B cell (primary cell): Measurements from ENCODE around the gene PTPN4. TPM values are rescaled to one million over a fixed set of nuclear protein-coding genes. Genes with fewer than 3 reads are reported as not detected.

Experiments used
- ATAC-seq: fragments of 200-7000 bp; cut with Tn5 transposase; one replicate; pipeline ENCODE4 v1.10.0; 2021; ENCODE audit warnings: low read depth, mild to moderate bottlenecking, moderate number of reproducible peaks, moderate library complexity
- CTCF ChIA-PET: fragments of 350-600 bp; sonication (Branson Sonifier 250); formaldehyde crosslinking; loops from one replicate; lab custom pipeline; 2021; ENCODE audit warnings: antibody characterized with exemption, inconsistent platforms; lab: Charles Lee
- POLR2A ChIA-PET: fragments of 350-600 bp; sonication (Branson Sonifier 250); formaldehyde crosslinking; loops from one replicate; lab custom pipeline; 2021; ENCODE audit warnings: antibody characterized with exemption; lab: Charles Lee
- DNase-seq: peaks from one replicate; pipeline ENCODE4 v3.0.0; 2013
- H2AFZ ChIP-seq: 2 replicates; pipeline ENCODE4 v1.6.1; 2012; ENCODE audit warnings: mild to moderate bottlenecking, low read depth, low read length; ENCODE audit not compliant: insufficient read depth, poor library complexity, severe bottlenecking
- H3K27ac ChIP-seq, 2 donors: 1 replicate in 1 of 2; 2 replicates in 1 of 2; pipeline ENCODE4 v1.5.1; 2012 to 2013; ENCODE audit warnings: low read length in 2 of 2, mild to moderate bottlenecking in 2 of 2, moderate library complexity in 1 of 2
- H3K27me3 ChIP-seq, 4 experiments: fragments of 200-600 bp in 1 of 4; sonication (generic) in 1 of 4; replicated peaks in 1 of 4; 1 replicate in 2 of 4; 2 replicates in 2 of 4; pipeline versions ENCODE4 v1.6.1 to v1.7.0; 2013 to 2016; ENCODE audit warnings: low read length in 3 of 4, mild to moderate bottlenecking in 2 of 4, mixed read lengths in 1 of 4, moderate library complexity in 1 of 4; ENCODE audit not compliant: insufficient read depth in 4 of 4, control insufficient read depth in 3 of 4; ENCODE audit errors: control extremely low read depth in 1 of 4
- H3K36me3 ChIP-seq, 2 experiments: replicated peaks in 1 of 2; 1 replicate in 1 of 2; 2 replicates in 1 of 2; pipeline versions ENCODE4 v1.6.1 to v1.7.1; 2013; ENCODE audit warnings: low read length in 1 of 2; ENCODE audit not compliant: insufficient read depth in 2 of 2, control insufficient read depth in 1 of 2; ENCODE audit errors: control extremely low read depth in 1 of 2, extremely low read depth in 1 of 2
- H3K4me1 ChIP-seq, 2 donors: fragments of 200-600 bp in 1 of 2; sonication (generic) in 1 of 2; 1 replicate in 1 of 2; 2 replicates in 1 of 2; pipeline versions ENCODE4 v1.5.1 to v1.6.1; 2013 to 2017; ENCODE audit warnings: low read length in 2 of 2; ENCODE audit not compliant: control insufficient read depth in 2 of 2, insufficient read depth in 2 of 2
- H3K4me2 ChIP-seq: replicated peaks from 2 replicates; pipeline ENCODE3; 2012; ENCODE audit warnings: mild to moderate bottlenecking, low read depth, low read length; ENCODE audit not compliant: poor library complexity, severe bottlenecking
- H3K4me3 ChIP-seq, 5 experiments: fragments of 200-600 bp in 1 of 5; sonication (generic) in 1 of 5; 1 replicate in 3 of 5; 2 replicates in 2 of 5; pipeline versions ENCODE4 v1.5.1 to v1.7.0; 2011 to 2016; ENCODE audit warnings: low read length in 4 of 5, mild to moderate bottlenecking in 4 of 5, low read depth in 2 of 5, control low read depth in 1 of 5, moderate library complexity in 1 of 5; ENCODE audit not compliant: insufficient read depth in 1 of 5; ENCODE audit errors: control extremely low read depth in 1 of 5, extremely low read depth in 1 of 5
- H3K79me2 ChIP-seq: fragments of 200-600 bp; sonication (generic); one replicate; pipeline ENCODE4 v1.6.0; 2016; ENCODE audit warnings: low read length; ENCODE audit not compliant: control insufficient read depth, insufficient read depth
- H3K9ac ChIP-seq: fragments of 200-600 bp; sonication (generic); 2 replicates; pipeline ENCODE4 v1.6.1; 2017; ENCODE audit warnings: mild to moderate bottlenecking, low read length, moderate library complexity
- H3K9me3 ChIP-seq, 3 donors: one replicate each; pipeline versions ENCODE4 v1.6.1 to v1.7.1; 2013; ENCODE audit warnings: low read length in 2 of 3; ENCODE audit not compliant: control insufficient read depth in 2 of 3, insufficient read depth in 1 of 3; ENCODE audit errors: control extremely low read depth in 1 of 3
- H4K20me1 ChIP-seq: 2 replicates; pipeline ENCODE4 v1.6.0; 2012; ENCODE audit warnings: mild to moderate bottlenecking, low read length; ENCODE audit not compliant: insufficient read depth, control insufficient read depth, poor library complexity, severe bottlenecking
- H3K27ac Mint-ChIP-seq: one replicate; pipeline ENCODE4 v1.8.0; 2021; ENCODE audit warnings: mixed read lengths
- H3K27me3 Mint-ChIP-seq: one replicate; pipeline ENCODE4 v1.8.0; 2021; ENCODE audit warnings: mixed read lengths
- H3K4me1 Mint-ChIP-seq: one replicate; pipeline ENCODE4 v1.8.0; 2021; ENCODE audit warnings: mixed read lengths
- H3K4me3 Mint-ChIP-seq: one replicate; pipeline ENCODE4 v1.8.0; 2021; ENCODE audit warnings: mixed read lengths
- H3K9me3 Mint-ChIP-seq: one replicate; pipeline ENCODE4 v1.8.0; 2022; ENCODE audit warnings: mixed read lengths; ENCODE audit not compliant: insufficient read depth
- EZH2 ChIP-seq: IDR thresholded peaks from 2 replicates; pipeline ENCODE4 v1.6.1; 2012; ENCODE audit warnings: borderline replicate concordance, low read depth, mild to moderate bottlenecking, moderate library complexity, low read length; ENCODE audit not compliant: insufficient read depth, poor library complexity, severe bottlenecking
- WGBS: methylation state at CpG from one replicate; pipeline ENCODE4 v1.1.5; 2013; ENCODE audit warnings: missing lambda C conversion rate; ENCODE audit not compliant: insufficient coverage; 5-methylcytosine and 5-hydroxymethylcytosine counted together
- intact Hi-C: fragments of 100-400 bp; cut with micrococcal nuclease; formaldehyde crosslinking; loops from one replicate; pipeline ENCODE4 v1.10.0; 2022
- polyA plus RNA-seq: library from polyadenylated mRNA; depleted of rRNA; stranded (reverse); fragments of >200 nt; gene quantifications from 2 replicates; pipeline ENCODE4 v1.2.3, GENCODE V29; 2012
- total RNA-seq, 2 donors: library from RNA; stranded (reverse); fragments of 120-200 nt in 1 of 2; gene quantifications; 1 replicate in 1 of 2; 2 replicates in 1 of 2; pipeline versions ENCODE4 v1.2.3 to v1.2.4, GENCODE V29; 2013 to 2022
- TF ChIP-seq, protein P1 (sequence below): fragments of 200-600 bp; IDR thresholded peaks from one replicate; pipeline ENCODE4 v1.8.0; 2022; ENCODE audit warnings: antibody characterized with exemption, mild to moderate bottlenecking

The PTPN4 gene
- total and polyA plus RNA-seq, 2 donors (not counting 1 experiment from before 2014, with no cell fraction given), result 12.6 to 54.8 TPM

- Histone ChIP-seq H3K27ac (no peak overlapping the region), H3K9me3 (no peaks in the 10 kb centered on the region), H3K27me3 (no peaks in the 10 kb centered on the region), H3K4me2 (no peak overlapping the region), H3K36me3 (peaks cover 6 to 8% of the 10 kb centered on the region in 2 experiments), H4K20me1 (no peaks in the 10 kb centered on the region), H3K9ac (no peak overlapping the region), H3K4me3 (no peak overlapping the region), H3K4me1 (no peaks in the 10 kb centered on the region), H2AFZ (no peak overlapping the region), H3K79me2 (no peaks in the 10 kb centered on the region)
- H3K27me3 Mint-ChIP-seq, result no peaks in the 10 kb centered on the region
- intact Hi-C loops, result no loop called here
- H3K4me1 Mint-ChIP-seq, result peaks cover 7% of the 10 kb centered on the region
- H3K9me3 Mint-ChIP-seq, result no peaks in the 10 kb centered on the region
- CTCF ChIA-PET, result interaction anchor here (1.2 kb wide), 1 partner anchor 233 kb away, joined by 3 read pairs; no protein-coding TSS in a partner anchor
- TF ChIP-seq EZH2, result no peak
- TF ChIP-seq, protein P1, sequence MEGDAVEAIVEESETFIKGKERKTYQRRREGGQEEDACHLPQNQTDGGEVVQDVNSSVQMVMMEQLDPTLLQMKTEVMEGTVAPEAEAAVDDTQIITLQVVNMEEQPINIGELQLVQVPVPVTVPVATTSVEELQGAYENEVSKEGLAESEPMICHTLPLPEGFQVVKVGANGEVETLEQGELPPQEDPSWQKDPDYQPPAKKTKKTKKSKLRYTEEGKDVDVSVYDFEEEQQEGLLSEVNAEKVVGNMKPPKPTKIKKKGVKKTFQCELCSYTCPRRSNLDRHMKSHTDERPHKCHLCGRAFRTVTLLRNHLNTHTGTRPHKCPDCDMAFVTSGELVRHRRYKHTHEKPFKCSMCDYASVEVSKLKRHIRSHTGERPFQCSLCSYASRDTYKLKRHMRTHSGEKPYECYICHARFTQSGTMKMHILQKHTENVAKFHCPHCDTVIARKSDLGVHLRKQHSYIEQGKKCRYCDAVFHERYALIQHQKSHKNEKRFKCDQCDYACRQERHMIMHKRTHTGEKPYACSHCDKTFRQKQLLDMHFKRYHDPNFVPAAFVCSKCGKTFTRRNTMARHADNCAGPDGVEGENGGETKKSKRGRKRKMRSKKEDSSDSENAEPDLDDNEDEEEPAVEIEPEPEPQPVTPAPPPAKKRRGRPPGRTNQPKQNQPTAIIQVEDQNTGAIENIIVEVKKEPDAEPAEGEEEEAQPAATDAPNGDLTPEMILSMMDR, result no peak
- ATAC-seq (no peak), DNase-seq (no peak)
- H3K27ac Mint-ChIP-seq, result no peak overlapping the region
- POLR2A ChIA-PET, result no interaction called here
- no peak overlapping the region for H3K4me3 Mint-ChIP-seq
These were observed 183.3 kb downstream of the PTPN4 start for GRCh38 chr2:119943058-119943457.

GRCh38 chr2:119947535-119947934 lies 187.8 kb downstream of the PTPN4 start:
- CTCF ChIA-PET, result no interaction called here
- Histone ChIP-seq H2AFZ (no peak overlapping the region), H3K4me3 (no peak overlapping the region), H3K9ac (no peak overlapping the region), H3K27ac (no peak overlapping the region), H3K9me3 (no peaks in the 10 kb centered on the region), H3K4me2 (no peak overlapping the region), H3K79me2 (no peaks in the 10 kb centered on the region), H3K36me3 (peaks cover 10 to 11% of the 10 kb centered on the region in 2 experiments), H3K27me3 (no peaks in the 10 kb centered on the region), H3K4me1 (no peaks in the 10 kb centered on the region), H4K20me1 (no peaks in the 10 kb centered on the region)
- H3K27ac Mint-ChIP-seq, result no peak overlapping the region
- H3K4me3 Mint-ChIP-seq, result no peak overlapping the region
- no CpG with 5 or more reads among the region's 1 CpG for WGBS
- no peak for TF ChIP-seq EZH2
- TF ChIP-seq, protein P1, result no peak
- POLR2A ChIA-PET, result no interaction called here
- intact Hi-C loops, result loop anchor here (5.0 kb wide), 1 partner anchor 195 kb away; no protein-coding TSS in a partner anchor
- no peaks in the 10 kb centered on the region for H3K27me3 Mint-ChIP-seq
- DNase-seq, result no peak
- no peaks in the 10 kb centered on the region for H3K9me3 Mint-ChIP-seq
- H3K4me1 Mint-ChIP-seq, result peaks cover 2% of the 10 kb centered on the region
- ATAC-seq, result no peak
